Coronary artery (tissue), 2 donors: Measurements from ENCODE around the gene STARD9.

ENCODE experiments used
- DNase-seq: peaks from one replicate; pipeline ENCODE4 v3.0.0-alpha.2; 2017; ENCODE audit warnings: low spot score
- H3K27ac ChIP-seq, 2 donors: fragments of 200-600 bp; sonication (generic); one replicate each; pipeline ENCODE4 v1.5.1; 2016 to 2019
- H3K4me3 ChIP-seq: fragments of 200-600 bp; sonication (generic); 2 replicates; pipeline ENCODE4 v1.5.1; 2016; ENCODE audit warnings: mild to moderate bottlenecking, moderate library complexity
- TF ChIP-seq, protein P1 (sequence below): fragments of 200-600 bp; sonication (generic); IDR thresholded peaks from one replicate; pipeline ENCODE4 v1.5.1; 2019; ENCODE audit warnings: antibody characterized with exemption

The STARD9 gene

DNA sequence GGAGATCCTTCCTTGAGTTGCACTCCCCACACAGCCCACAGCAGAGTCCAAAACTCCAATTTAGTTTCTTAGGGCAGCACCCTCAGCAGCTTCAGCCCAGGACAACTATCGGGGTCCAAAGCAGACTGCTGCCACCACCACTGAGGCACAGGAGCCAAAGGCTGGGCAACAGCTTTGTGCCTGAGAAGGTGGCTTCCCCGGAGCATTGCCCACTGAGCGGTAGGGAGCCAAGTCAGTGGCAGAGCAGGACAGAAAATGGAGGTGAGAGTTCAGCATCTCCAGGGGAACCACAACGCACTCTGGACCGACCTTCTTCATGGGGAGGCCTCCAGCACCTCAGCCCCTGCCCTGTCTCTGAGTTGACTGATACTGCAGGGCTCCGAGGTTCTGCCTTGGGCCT is 118.1 kb downstream of the STARD9 start:
- no peak for DNase-seq
- Histone ChIP-seq H3K4me3 (no peak overlapping the region), H3K27ac (no peak overlapping the region)
- TF ChIP-seq, protein P1, sequence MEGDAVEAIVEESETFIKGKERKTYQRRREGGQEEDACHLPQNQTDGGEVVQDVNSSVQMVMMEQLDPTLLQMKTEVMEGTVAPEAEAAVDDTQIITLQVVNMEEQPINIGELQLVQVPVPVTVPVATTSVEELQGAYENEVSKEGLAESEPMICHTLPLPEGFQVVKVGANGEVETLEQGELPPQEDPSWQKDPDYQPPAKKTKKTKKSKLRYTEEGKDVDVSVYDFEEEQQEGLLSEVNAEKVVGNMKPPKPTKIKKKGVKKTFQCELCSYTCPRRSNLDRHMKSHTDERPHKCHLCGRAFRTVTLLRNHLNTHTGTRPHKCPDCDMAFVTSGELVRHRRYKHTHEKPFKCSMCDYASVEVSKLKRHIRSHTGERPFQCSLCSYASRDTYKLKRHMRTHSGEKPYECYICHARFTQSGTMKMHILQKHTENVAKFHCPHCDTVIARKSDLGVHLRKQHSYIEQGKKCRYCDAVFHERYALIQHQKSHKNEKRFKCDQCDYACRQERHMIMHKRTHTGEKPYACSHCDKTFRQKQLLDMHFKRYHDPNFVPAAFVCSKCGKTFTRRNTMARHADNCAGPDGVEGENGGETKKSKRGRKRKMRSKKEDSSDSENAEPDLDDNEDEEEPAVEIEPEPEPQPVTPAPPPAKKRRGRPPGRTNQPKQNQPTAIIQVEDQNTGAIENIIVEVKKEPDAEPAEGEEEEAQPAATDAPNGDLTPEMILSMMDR = no peak

GRCh38 chr15:42693942-42694341 is 118.5 kb downstream of the STARD9 start:
- DNase-seq = no peak
- TF ChIP-seq, protein P1 = no peak
- H3K27ac ChIP-seq = no peak overlapping the region
- H3K4me3 ChIP-seq = no peak overlapping the region

DNA sequence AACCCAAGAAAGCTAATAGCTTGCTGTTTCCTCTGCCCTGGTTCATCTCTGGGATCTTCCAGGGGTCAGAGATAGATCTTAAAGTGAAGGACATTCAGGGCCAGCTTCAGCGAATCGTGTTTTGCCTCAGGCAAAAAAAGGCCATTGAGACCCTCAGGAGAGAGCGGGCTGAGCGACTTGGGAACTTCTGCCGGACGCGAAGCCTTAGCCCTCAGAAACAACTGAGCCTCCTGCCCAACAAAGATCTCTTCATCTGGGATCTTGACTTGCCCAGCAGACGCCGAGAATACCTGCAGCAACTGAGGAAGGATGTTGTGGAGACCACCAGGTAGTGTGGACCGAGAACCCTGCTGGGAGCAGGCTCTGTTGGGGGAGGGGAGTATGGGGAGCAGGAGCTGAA is 119.0 kb downstream of the STARD9 start:
- H3K27ac ChIP-seq = no peak overlapping the region
- TF ChIP-seq, protein P1 = no peak
- no peak for DNase-seq
- no peak overlapping the region for H3K4me3 ChIP-seq

DNA sequence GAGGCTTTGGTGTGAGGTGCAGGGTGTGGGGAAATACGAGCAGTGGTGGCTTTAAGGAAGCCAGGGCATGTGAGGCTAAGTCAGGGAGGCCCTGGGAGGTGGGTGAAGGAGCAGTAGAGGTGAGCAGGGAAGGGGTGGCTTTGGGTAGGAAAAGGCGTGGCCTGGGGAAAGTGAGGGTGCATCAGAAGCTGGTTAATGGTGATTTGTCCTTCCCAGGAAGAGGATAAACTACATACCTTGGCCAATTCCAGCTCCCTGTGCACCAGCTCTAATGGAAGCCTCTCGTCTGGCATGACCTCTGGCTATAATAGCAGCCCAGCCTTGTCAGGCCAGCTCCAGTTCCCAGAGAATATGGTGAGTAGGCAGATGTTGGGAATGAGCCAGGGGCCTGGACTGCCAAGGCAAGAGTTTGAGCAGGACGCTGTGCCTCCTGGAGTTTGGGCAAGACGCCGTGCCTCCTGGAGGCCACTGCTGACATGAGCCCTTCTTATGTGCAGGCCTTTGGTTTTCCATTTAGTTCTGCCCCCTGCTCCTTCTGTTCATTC is 120.2 kb downstream of the STARD9 start:
- H3K27ac ChIP-seq = no peak overlapping the region
- TF ChIP-seq, protein P1 = no peak

GRCh38 chr15:42696626-42697025 is 121.2 kb downstream of the STARD9 start:
- no peak overlapping the region for H3K27ac ChIP-seq
- no peak for DNase-seq

More for the DNA sequence above, 120.2 kb downstream of the STARD9 start:
- H3K4me3 ChIP-seq = no peak overlapping the region
- DNase-seq = no peak

DNA sequence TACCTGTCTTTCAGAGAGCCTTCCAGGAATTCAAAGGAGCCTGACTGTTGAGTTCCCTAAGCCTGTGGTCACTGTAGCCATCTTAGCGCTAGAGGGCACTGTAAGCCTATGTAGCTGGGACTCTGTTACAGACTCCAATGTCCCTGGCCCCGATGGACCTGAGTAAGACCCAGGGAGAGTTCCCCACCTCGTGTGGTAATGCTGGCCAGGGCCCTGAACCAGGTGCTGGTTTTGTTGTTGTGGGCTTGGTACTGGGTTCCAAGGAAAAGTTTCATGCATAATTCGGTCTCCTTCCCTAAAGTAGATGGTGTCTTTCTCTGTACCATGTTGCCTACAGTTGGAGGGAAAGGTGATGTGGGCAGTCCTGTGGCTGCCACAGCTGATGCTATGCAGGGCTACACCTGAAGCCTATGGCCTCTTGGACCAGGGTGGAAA is 129.1 kb downstream of the STARD9 start:
- H3K4me3 ChIP-seq = no peak overlapping the region
- TF ChIP-seq, protein P1 = peak; percentile 62
- no peak overlapping the region for H3K27ac ChIP-seq
- DNase-seq = peak; percentile 72

More at GRCh38 chr15:42696626-42697025, 121.2 kb downstream of the STARD9 start:
- TF ChIP-seq, protein P1 = no peak
- H3K4me3 ChIP-seq = no peak overlapping the region

DNA sequence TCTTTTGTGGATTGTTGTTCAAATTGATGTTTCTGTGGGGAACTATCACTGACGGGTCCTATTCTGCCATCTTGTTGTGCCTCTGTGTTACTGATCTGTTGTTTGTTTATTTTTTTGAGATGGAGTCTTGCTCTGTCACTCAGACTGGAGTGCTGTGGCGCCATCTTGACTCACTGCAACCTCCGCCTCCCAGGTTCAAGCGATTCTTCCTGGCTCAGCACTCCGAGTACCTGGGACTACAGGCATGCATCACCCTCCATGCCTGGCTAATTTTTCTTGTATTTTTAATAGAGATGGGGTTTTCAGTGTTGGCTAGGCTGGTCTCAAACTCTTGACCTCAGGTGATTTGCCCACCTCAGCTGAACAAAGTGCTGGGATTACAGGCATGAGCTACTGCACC is 129.9 kb downstream of the STARD9 start:
- Histone ChIP-seq H3K27ac (no peak overlapping the region), H3K4me3 (no peak overlapping the region)
- DNase-seq = no peak
- TF ChIP-seq, protein P1 = no peak
